ENCODE results near the gene CCDC191. TPM values are rescaled to one million over a fixed set of nuclear protein-coding genes. Genes with fewer than 3 reads are reported as not detected.

Gene CCDC191
- total and polyA plus RNA-seq, 2 donors (not counting 1 experiment from before 2014, with no cell fraction given): 1.7 to 3.3 TPM

DNA sequence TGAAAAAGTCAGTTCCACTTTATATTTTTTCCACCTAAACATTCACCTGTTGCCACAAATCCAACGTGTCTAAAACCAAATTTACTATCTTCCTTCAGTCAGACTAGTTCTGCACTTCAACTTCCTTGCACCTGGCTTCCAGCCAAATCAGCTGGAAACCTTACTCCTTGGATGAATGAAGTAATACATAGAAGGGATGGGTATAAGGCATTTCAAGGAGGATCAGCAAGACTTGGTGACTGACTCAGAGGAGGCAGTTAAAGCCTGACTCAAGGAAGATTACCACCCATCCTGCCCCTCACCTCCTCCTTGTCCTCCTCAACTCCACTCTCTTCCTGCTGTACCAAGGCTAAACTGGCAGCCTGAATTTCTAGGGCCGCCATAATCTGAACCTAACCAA is 37.3 kb upstream of the CCDC191 start:
- Histone ChIP-seq H3K9me3 (ENCODE audit: control insufficient read depth, insufficient read depth, low read depth, low read length) (no peaks in the 10 kb centered on the region), H3K27me3 (ENCODE audit: control insufficient read depth, insufficient read depth, low read length) (no peaks in the 10 kb centered on the region), H3K36me3 (ENCODE audit: control insufficient read depth, insufficient read depth, low read length) (no peaks in the 10 kb centered on the region), H3K79me2 (ENCODE audit: control insufficient read depth, insufficient read depth, low read length) (no peaks in the 10 kb centered on the region), H3K4me1 (ENCODE audit: control insufficient read depth, extremely low read depth, insufficient read depth, low read length) (no peaks in the 10 kb centered on the region), H2AFZ (ENCODE audit: low read length) (no peak overlapping the region), H4K20me1 (ENCODE audit: control insufficient read depth, extremely low read depth, insufficient read depth, low read length) (no peaks in the 10 kb centered on the region), H3K27ac (ENCODE audit: insufficient read depth, low read length) (no peak overlapping the region), H3K4me3 (replicated peaks in 1 of 4; ENCODE audit: control extremely low read depth in 1 of 4, insufficient read depth in 1 of 4, low read depth in 3 of 4, low read length in 4 of 4) (no peak overlapping the region), H3K4me2 (ENCODE audit: extremely low read depth, insufficient read depth, low read length) (no peak overlapping the region), H3K9ac (ENCODE audit: insufficient read depth, low read length) (no peak overlapping the region)
- DNase-seq (ENCODE audit: low read depth in 2 of 2): peak; percentile 76 to 85
- TF ChIP-seq EZH2 (IDR thresholded peaks at IDR 0.05; ENCODE audit: low read length, missing control alignments): no peak
- TF ChIP-seq, protein P1, sequence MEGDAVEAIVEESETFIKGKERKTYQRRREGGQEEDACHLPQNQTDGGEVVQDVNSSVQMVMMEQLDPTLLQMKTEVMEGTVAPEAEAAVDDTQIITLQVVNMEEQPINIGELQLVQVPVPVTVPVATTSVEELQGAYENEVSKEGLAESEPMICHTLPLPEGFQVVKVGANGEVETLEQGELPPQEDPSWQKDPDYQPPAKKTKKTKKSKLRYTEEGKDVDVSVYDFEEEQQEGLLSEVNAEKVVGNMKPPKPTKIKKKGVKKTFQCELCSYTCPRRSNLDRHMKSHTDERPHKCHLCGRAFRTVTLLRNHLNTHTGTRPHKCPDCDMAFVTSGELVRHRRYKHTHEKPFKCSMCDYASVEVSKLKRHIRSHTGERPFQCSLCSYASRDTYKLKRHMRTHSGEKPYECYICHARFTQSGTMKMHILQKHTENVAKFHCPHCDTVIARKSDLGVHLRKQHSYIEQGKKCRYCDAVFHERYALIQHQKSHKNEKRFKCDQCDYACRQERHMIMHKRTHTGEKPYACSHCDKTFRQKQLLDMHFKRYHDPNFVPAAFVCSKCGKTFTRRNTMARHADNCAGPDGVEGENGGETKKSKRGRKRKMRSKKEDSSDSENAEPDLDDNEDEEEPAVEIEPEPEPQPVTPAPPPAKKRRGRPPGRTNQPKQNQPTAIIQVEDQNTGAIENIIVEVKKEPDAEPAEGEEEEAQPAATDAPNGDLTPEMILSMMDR (conservative IDR thresholded peaks at IDR 0.05 in 1 of 2, IDR thresholded peaks at IDR 0.05 in 1 of 2; ENCODE audit: low read depth in 1 of 2, low read length in 2 of 2): no peak

DNA sequence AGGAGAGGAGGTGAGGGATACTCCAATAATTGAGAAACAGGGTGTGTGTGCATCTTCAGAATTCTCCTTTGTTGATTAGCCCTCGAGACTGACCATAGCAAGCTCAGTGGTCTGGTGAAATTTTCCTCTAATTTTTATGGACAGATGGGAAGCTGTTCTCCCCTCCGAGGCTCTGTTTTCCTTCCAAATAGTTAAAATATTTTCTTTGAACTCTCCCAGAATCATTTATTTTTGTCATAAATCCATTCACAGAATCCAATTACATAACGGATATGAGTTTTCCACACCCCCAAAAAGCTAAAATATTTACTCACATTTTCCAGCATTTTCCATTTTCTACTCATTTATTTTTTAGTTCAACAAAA is 36.7 kb upstream of the CCDC191 start:
- H3K9ac ChIP-seq (ENCODE audit: insufficient read depth, low read length): no peak overlapping the region
- TF ChIP-seq, protein P1 (conservative IDR thresholded peaks at IDR 0.05 in 1 of 2, IDR thresholded peaks at IDR 0.05 in 1 of 2; ENCODE audit: low read depth in 1 of 2, low read length in 2 of 2): no peak
- TF ChIP-seq EZH2 (IDR thresholded peaks at IDR 0.05; ENCODE audit: low read length, missing control alignments): no peak
- no peaks in the 10 kb centered on the region for H3K27me3 ChIP-seq (ENCODE audit: control insufficient read depth, insufficient read depth, low read length)
- no peak overlapping the region for H3K4me3 ChIP-seq (replicated peaks in 1 of 4; ENCODE audit: control extremely low read depth in 1 of 4, insufficient read depth in 1 of 4, low read depth in 3 of 4, low read length in 4 of 4)
- peak in 1 of 2 donors; percentile 27 for DNase-seq (ENCODE audit: low read depth in 2 of 2)
- H3K79me2 ChIP-seq (ENCODE audit: control insufficient read depth, insufficient read depth, low read length): no peaks in the 10 kb centered on the region
- H3K4me2 ChIP-seq (ENCODE audit: extremely low read depth, insufficient read depth, low read length): peak overlapping the region; percentile 40
- H2AFZ ChIP-seq (ENCODE audit: low read length): peak overlapping the region; percentile 73
- no peaks in the 10 kb centered on the region for H3K9me3 ChIP-seq (ENCODE audit: control insufficient read depth, insufficient read depth, low read depth, low read length)
- no peaks in the 10 kb centered on the region for H4K20me1 ChIP-seq (ENCODE audit: control insufficient read depth, extremely low read depth, insufficient read depth, low read length)
- no peaks in the 10 kb centered on the region for H3K36me3 ChIP-seq (ENCODE audit: control insufficient read depth, insufficient read depth, low read length)
- no peak overlapping the region for H3K27ac ChIP-seq (ENCODE audit: insufficient read depth, low read length)
- no peaks in the 10 kb centered on the region for H3K4me1 ChIP-seq (ENCODE audit: control insufficient read depth, extremely low read depth, insufficient read depth, low read length)

DNA sequence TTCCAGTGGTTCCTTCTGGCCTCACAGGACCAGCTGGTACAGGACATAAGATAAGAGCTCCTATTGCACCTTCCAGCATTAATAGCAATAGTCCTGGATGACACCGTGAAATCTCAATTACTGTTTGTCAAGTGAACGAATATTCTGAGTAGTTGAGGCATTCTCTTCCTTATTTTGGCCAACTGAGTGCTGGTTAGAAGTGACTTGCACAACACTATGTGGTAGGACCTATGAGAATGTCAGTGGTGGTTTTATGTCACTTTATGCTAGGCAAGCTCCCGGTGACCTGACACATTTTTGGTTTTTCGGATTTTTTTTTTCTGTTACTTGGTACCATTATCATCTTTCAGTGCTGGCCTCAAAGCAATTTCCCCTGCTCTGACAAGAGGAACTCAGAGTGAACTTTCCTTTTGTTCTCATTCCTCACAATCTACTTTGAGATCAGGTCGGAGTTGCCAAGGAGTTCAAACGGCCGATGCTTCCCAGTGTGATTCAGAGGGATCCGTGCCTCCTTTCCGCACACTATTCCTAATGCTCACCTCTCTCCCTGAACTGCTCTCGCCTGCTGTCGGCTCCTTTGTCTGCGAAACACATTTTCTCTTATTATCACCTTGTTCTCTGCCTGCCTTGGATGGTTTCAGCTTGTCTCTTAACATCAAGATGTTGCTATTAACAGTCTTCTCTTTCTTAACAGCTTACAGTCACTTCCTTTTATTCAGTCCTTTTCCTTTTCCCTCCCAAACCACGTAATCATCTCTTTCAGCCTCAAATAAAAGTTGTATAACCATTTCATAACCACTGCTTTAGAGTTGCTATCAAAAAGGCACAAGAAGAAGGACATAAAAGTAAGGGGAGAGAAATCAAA is 36.1 kb upstream of the CCDC191 start:
- H3K4me2 ChIP-seq (ENCODE audit: extremely low read depth, insufficient read depth, low read length): peak overlapping the region; percentile 40
- no peaks in the 10 kb centered on the region for H3K79me2 ChIP-seq (ENCODE audit: control insufficient read depth, insufficient read depth, low read length)
- peak overlapping the region; percentile 73 for H2AFZ ChIP-seq (ENCODE audit: low read length)
- H3K36me3 ChIP-seq (ENCODE audit: control insufficient read depth, insufficient read depth, low read length): no peaks in the 10 kb centered on the region
- H3K4me1 ChIP-seq (ENCODE audit: control insufficient read depth, extremely low read depth, insufficient read depth, low read length): no peaks in the 10 kb centered on the region
- H3K9me3 ChIP-seq (ENCODE audit: control insufficient read depth, insufficient read depth, low read depth, low read length): no peaks in the 10 kb centered on the region
- H3K27me3 ChIP-seq (ENCODE audit: control insufficient read depth, insufficient read depth, low read length): no peaks in the 10 kb centered on the region
- DNase-seq (ENCODE audit: low read depth in 2 of 2): peak in 1 of 2 donors; percentile 67
- no peak for TF ChIP-seq EZH2 (IDR thresholded peaks at IDR 0.05; ENCODE audit: low read length, missing control alignments)
- TF ChIP-seq, protein P1 (conservative IDR thresholded peaks at IDR 0.05 in 1 of 2, IDR thresholded peaks at IDR 0.05 in 1 of 2; ENCODE audit: low read depth in 1 of 2, low read length in 2 of 2): no peak
- no peak overlapping the region for H3K9ac ChIP-seq (ENCODE audit: insufficient read depth, low read length)
- H3K27ac ChIP-seq (ENCODE audit: insufficient read depth, low read length): no peak overlapping the region
- no peak overlapping the region for H3K4me3 ChIP-seq (replicated peaks in 1 of 4; ENCODE audit: control extremely low read depth in 1 of 4, insufficient read depth in 1 of 4, low read depth in 3 of 4, low read length in 4 of 4)
- H4K20me1 ChIP-seq (ENCODE audit: control insufficient read depth, extremely low read depth, insufficient read depth, low read length): no peaks in the 10 kb centered on the region
